Stimulated activated CD4-positive, alpha-beta T cell treated with anti-CD3 and anti-CD28 coated beads, Interleukin-2, amount 100 ng/mL, for 24 hours (primary cell): ENCODE results near the gene XPNPEP1.

Experiments used
- DNase-seq, 2 donors: peaks; one replicate each; pipeline ENCODE4 v3.0.0-alpha.2; 2020

XPNPEP1 gene

DNA sequence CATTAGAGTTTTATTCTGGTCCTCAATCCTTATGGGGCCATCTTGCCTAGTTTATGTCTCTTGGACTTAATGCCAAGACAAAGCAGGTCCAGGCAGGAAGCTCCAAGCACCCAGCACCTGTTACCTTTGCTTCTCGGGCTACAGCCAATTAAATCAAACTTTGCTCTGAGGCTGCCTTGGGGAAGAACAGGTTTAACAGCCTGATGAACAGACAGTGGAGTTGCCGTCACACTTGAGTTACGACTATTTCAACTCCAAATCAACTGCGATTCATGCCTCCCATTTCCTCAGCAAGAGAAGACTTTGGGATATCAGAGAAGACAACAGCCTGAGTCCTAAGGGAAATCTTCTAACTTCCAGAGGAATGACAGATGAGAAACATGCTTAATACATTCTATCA, 62.2 kb downstream of the XPNPEP1 start:
- no peak for DNase-seq

DNA sequence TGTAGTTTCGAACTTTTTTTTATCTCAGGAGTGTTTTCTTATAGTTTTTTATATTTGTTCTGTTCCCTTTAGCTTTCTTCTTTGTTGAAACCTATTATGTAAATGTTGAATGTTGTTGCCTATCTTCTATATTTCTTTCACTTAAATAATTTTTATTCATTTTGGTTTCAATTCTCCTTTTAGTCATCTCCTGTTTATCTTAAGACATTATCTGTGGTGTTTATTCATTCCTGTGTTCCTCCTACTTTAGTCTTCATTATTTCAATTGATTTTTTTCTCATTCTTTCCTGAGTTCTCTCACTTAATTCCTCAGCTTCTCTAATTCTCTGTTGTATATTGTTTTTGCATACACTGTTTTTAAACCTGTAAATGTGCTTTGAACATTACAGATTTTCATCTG, 64.1 kb downstream of the XPNPEP1 start:
- DNase-seq, result no peak

DNA sequence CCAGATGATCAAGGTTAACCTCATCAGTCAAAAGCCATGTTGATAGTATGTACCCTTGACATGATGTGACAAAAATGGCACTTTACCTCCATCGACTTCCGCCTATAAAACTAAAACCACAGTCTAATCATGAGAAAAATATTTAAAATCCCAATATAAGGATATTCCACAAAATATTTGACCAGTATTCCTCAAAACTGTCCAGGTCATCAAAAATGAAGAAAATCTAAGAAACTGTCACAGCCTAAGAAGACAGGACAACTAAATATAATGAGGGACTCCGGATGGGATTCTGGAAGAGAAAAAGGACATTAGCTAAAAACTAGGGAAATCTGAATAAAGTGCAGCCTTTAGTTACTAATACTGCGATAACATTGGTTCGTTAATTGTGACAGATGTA, 67.6 kb downstream of the XPNPEP1 start:
- no peak for DNase-seq

GRCh38 chr10:109853921-109854320, 69.4 kb downstream of the XPNPEP1 start:
- DNase-seq, result no peak

- DNase-seq, result peak; percentile 80 to 82
Measured at GRCh38 chr10:109852475-109853037, 70.8 kb downstream of the XPNPEP1 start.

GRCh38 chr10:109851616-109852474, 71.5 kb downstream of the XPNPEP1 start:
- no peak for DNase-seq

- DNase-seq, result no peak
Measured at GRCh38 chr10:109846832-109847231, 76.5 kb downstream of the XPNPEP1 start.

- DNase-seq, result no peak
Measured at GRCh38 chr10:109845308-109845707, 78.0 kb downstream of the XPNPEP1 start.

GRCh38 chr10:109838592-109839244, 84.6 kb downstream of the XPNPEP1 start:
- DNase-seq, result no peak

DNA sequence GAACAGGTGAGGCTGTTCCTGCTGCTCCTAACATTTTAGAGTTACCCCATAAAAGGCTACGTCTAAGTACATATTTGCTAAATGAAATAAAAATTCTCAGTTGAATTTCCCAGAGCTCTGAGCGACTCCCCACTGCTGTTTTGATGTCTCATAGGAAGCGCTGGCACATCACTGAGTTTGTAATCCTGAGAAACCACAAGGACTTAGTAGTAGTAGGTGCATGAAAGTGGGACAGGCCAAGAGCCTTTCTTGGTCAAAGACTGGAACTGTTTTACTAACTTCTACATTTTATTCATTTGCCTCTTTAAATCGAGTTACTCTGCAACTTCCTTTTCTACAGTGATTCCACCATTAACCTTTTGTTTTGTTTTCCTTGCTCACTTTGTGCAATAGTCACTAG, 85.9 kb downstream of the XPNPEP1 start:
- no peak for DNase-seq

GRCh38 chr10:109835257-109835656, 88.1 kb downstream of the XPNPEP1 start:
- DNase-seq, result no peak

- DNase-seq, result no peak
Measured at GRCh38 chr10:109831846-109832245, 91.5 kb downstream of the XPNPEP1 start.

DNA sequence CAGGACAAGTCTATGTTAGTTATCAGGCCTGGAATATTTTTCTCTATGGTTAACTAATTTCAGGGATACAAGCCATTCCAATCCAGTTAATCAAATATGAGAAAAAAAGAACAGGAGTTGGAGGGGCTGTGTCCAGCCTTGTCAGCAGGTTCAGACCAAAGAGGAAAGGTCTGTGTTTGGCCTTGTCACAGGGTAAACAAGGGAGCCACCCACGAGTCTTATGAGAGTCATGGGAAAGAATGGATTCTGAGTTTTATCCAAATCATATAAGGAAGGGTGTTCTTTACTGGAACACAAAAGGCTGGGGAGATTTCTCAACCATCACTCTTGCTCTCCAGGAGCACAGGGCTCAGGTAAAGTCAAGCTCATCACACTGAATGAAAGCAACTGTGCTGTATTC, 99.1 kb downstream of the XPNPEP1 start:
- DNase-seq, result no peak

GRCh38 chr10:109823196-109823595, 100.1 kb downstream of the XPNPEP1 start:
- DNase-seq, result no peak

DNA sequence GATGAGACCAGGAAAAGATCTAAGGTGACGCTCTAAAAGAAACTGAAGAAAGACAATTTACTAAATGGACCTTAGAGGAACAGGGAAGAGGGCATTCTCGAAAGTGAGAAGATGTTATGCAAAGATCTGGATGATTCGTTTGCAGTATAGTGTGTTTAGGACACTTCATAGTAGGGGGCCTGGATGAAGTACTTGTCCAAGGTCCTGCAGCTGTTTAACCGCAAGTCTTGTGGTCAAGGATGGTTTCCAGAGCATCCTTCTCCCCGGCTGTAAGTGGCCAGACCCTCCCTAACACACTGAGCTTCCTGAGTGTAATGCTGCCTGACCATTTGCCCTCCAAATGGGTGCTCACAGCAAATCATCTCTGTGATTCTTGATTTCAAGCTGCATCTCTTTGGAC, 101.6 kb downstream of the XPNPEP1 start:
- no peak for DNase-seq

DNA sequence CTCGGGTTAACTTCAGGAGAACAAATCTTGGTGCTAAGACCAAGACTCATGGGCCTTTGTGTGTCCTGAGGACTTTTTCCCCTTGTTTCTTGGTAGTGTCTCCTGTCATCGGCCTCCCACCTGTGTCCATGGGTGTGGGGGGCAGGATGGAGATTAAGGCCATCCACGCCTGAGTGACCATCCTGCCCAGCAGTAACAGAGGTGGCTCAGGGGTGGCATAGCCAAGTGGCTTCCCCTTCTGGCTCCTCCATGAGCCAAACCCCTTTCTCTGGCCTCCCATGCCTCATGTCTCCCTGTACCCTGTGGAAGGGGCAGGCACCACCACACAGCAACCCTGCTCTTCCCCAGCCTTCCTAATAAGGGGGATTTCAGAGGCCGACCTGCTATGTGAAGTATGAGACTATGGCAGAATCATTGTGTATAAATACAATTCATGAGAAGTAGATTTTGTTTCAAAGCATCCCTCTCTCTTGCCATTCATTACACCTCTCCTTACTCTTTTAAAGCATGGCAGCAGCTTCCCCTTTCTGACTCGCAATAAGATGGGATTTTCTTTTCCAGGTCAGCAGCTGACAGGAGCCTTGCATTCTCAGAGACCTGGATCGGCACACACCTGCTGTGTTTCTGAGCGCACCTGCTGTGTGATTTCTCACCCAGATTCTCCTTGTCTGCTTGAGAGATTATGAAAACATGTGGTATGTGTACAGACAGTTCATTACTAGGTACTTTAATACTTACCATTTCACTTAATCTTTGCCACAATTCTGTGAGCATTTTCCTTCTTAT, 102.5 kb downstream of the XPNPEP1 start:
- no peak for DNase-seq

DNA sequence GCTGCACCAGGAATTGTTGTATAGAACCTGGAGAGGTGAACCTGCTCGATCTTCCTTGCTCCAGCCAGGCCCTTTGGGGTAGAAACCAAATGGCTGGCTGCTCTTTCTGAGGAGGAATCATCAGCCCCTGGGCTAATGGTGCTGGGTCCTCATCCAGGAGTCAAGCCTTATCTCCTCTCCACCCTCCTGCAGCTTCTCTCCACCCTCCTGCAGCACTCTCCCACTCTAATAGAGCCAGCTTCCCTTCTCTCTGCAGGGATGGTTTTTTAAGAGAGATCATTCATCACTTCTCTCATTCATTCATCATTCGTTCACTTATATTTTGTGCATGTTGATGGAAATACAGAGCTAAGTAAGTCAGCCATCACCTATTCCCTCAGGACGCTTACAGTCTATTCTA, 103.5 kb downstream of the XPNPEP1 start:
- no peak for DNase-seq
